DND-41 (cell line): ENCODE results near the gene SAMD11.

ENCODE experiments used
- EZH2 ChIP-seq: IDR thresholded peaks from 3 replicates; pipeline ENCODE4 v1.6.1; 2012; ENCODE audit warnings: borderline replicate concordance, low read depth, mild to moderate bottlenecking, moderate library complexity, low read length, inconsistent platforms; ENCODE audit not compliant: severe bottlenecking
- TF ChIP-seq, protein P1 (sequence below): IDR thresholded peaks from 2 replicates; pipeline ENCODE4 v1.5.1; 2012; ENCODE audit warnings: borderline replicate concordance, low read length, moderate library complexity, mild to moderate bottlenecking; ENCODE audit not compliant: poor library complexity, severe bottlenecking; ENCODE audit errors: extremely low read depth

DNA sequence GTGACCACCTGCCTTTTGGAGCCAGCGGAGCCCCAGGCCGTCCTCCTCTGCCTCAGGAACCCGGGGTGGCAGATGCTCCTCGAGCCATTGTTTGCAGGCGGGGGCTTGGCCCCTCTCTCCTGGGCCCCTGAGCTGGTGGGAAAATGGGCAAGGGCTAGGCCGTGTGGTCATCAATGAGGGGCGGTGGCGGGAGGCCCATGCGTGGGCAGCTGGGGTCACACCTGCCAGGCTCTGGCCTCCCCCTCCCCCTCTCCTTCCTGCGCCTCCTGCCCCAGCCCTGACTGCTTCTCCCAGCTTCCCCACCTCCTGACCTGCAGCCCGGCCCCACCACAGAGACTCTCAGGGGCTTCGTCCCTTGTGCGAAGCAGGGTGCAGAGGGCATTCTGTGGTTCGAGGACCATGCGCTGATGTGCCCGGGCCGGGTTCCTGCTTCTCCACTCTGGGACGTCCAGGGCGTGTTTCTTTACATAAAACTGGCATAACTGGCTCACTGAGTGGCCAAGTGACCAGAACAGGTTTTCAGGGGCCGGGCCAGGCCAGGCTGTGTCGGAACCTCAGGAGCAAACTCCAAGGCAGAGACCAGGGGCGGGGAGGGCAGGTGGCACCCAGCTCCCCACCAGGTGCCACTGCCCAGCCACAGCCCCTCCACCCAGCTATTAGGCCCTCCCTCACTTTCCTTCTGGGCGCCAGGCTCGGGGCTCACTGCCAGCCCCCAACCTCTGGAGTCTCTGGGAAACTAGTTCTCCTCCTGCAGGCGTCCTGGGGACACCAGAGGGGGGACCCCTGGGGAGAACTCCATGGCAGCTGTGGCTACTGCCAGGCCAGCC lies 9.3 kb downstream of the SAMD11 start:
- TF ChIP-seq, protein P1, sequence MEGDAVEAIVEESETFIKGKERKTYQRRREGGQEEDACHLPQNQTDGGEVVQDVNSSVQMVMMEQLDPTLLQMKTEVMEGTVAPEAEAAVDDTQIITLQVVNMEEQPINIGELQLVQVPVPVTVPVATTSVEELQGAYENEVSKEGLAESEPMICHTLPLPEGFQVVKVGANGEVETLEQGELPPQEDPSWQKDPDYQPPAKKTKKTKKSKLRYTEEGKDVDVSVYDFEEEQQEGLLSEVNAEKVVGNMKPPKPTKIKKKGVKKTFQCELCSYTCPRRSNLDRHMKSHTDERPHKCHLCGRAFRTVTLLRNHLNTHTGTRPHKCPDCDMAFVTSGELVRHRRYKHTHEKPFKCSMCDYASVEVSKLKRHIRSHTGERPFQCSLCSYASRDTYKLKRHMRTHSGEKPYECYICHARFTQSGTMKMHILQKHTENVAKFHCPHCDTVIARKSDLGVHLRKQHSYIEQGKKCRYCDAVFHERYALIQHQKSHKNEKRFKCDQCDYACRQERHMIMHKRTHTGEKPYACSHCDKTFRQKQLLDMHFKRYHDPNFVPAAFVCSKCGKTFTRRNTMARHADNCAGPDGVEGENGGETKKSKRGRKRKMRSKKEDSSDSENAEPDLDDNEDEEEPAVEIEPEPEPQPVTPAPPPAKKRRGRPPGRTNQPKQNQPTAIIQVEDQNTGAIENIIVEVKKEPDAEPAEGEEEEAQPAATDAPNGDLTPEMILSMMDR: no peak
- no peak for TF ChIP-seq EZH2
